ENCODE data around the gene EBF4. TPM values are rescaled to one million over a fixed set of nuclear protein-coding genes. Genes with fewer than 3 reads are reported as not detected.

The EBF4 gene
- polyA plus RNA-seq, 1 donor, result 12.2 TPM

GRCh38 chr20:2655331-2656116, 37.1 kb upstream of the EBF4 start:
- H3K4me1 ChIP-seq (ENCODE audit: control insufficient read depth, insufficient read depth, low read length), result peaks cover 13% of the 10 kb centered on the region

GRCh38 chr20:2656471-2657117, 36.0 kb upstream of the EBF4 start:
- H3K4me3 ChIP-seq (ENCODE audit: low read length), result no peak overlapping the region
- WGBS (ENCODE audit: insufficient coverage, low lambda C conversion rate), result 96% methylated on average over 5 of the region's 12 CpGs
- no peak for DNase-seq
- H3K9me3 ChIP-seq (ENCODE audit: control insufficient read depth, low read depth, low read length), result no peaks in the 10 kb centered on the region
- H3K27ac ChIP-seq (ENCODE audit: low read length), result no peak overlapping the region
- H3K27me3 ChIP-seq (ENCODE audit: control insufficient read depth, insufficient read depth, low read length), result no peaks in the 10 kb centered on the region
- H3K4me1 ChIP-seq (ENCODE audit: control insufficient read depth, insufficient read depth, low read length), result peaks cover 9% of the 10 kb centered on the region
- H3K36me3 ChIP-seq (ENCODE audit: control insufficient read depth, insufficient read depth, low read length), result peaks cover 77% of the 10 kb centered on the region

More at GRCh38 chr20:2655331-2656116, 37.1 kb upstream of the EBF4 start:
- DNase-seq, result no peak
- WGBS (ENCODE audit: insufficient coverage, low lambda C conversion rate), result no CpG with 5 or more reads among the region's 17 CpGs
- no peaks in the 10 kb centered on the region for H3K27me3 ChIP-seq (ENCODE audit: control insufficient read depth, insufficient read depth, low read length)
- no peaks in the 10 kb centered on the region for H3K9me3 ChIP-seq (ENCODE audit: control insufficient read depth, low read depth, low read length)
- H3K36me3 ChIP-seq (ENCODE audit: control insufficient read depth, insufficient read depth, low read length), result peaks cover 68% of the 10 kb centered on the region
- H3K4me3 ChIP-seq (ENCODE audit: low read length), result no peak overlapping the region
- H3K27ac ChIP-seq (ENCODE audit: low read length), result no peak overlapping the region

- peaks cover 83% of the 10 kb centered on the region for H3K36me3 ChIP-seq (ENCODE audit: control insufficient read depth, insufficient read depth, low read length)
- H3K27ac ChIP-seq (ENCODE audit: low read length), result no peak overlapping the region
- peaks cover 9% of the 10 kb centered on the region for H3K4me1 ChIP-seq (ENCODE audit: control insufficient read depth, insufficient read depth, low read length)
- no peaks in the 10 kb centered on the region for H3K27me3 ChIP-seq (ENCODE audit: control insufficient read depth, insufficient read depth, low read length)
- DNase-seq, result no peak
- 50% methylated on average over 2 of the region's 5 CpGs for WGBS (ENCODE audit: insufficient coverage, low lambda C conversion rate)
- H3K9me3 ChIP-seq (ENCODE audit: control insufficient read depth, low read depth, low read length), result no peaks in the 10 kb centered on the region
- no peak overlapping the region for H3K4me3 ChIP-seq (ENCODE audit: low read length)
Measured at GRCh38 chr20:2657241-2657640, 35.3 kb upstream of the EBF4 start.

- 100% methylated on average over 1 of the region's 5 CpGs for WGBS (ENCODE audit: insufficient coverage, low lambda C conversion rate)
Measured at GRCh38 chr20:2657674-2658073, 34.9 kb upstream of the EBF4 start.

GRCh38 chr20:2658414-2659354, 33.9 kb upstream of the EBF4 start:
- no peak overlapping the region for H3K4me3 ChIP-seq (ENCODE audit: low read length)
- DNase-seq, result no peak
- H3K9me3 ChIP-seq (ENCODE audit: control insufficient read depth, low read depth, low read length), result no peaks in the 10 kb centered on the region
- no peaks in the 10 kb centered on the region for H3K27me3 ChIP-seq (ENCODE audit: control insufficient read depth, insufficient read depth, low read length)
- H3K4me1 ChIP-seq (ENCODE audit: control insufficient read depth, insufficient read depth, low read length), result peaks cover 8% of the 10 kb centered on the region
- H3K27ac ChIP-seq (ENCODE audit: low read length), result no peak overlapping the region
- peaks cover 83% of the 10 kb centered on the region for H3K36me3 ChIP-seq (ENCODE audit: control insufficient read depth, insufficient read depth, low read length)
- WGBS (ENCODE audit: insufficient coverage, low lambda C conversion rate), result 87% methylated on average over 3 of the region's 13 CpGs

More at GRCh38 chr20:2657674-2658073, 34.9 kb upstream of the EBF4 start:
- peaks cover 9% of the 10 kb centered on the region for H3K4me1 ChIP-seq (ENCODE audit: control insufficient read depth, insufficient read depth, low read length)
- no peak overlapping the region for H3K27ac ChIP-seq (ENCODE audit: low read length)
- no peaks in the 10 kb centered on the region for H3K27me3 ChIP-seq (ENCODE audit: control insufficient read depth, insufficient read depth, low read length)
- H3K36me3 ChIP-seq (ENCODE audit: control insufficient read depth, insufficient read depth, low read length), result peaks cover 83% of the 10 kb centered on the region
- DNase-seq, result no peak
- H3K4me3 ChIP-seq (ENCODE audit: low read length), result no peak overlapping the region
- H3K9me3 ChIP-seq (ENCODE audit: control insufficient read depth, low read depth, low read length), result no peaks in the 10 kb centered on the region

- no peak overlapping the region for H3K27ac ChIP-seq (ENCODE audit: low read length)
- H3K4me1 ChIP-seq (ENCODE audit: control insufficient read depth, insufficient read depth, low read length), result no peaks in the 10 kb centered on the region
- H3K4me3 ChIP-seq (ENCODE audit: low read length), result no peak overlapping the region
- no peaks in the 10 kb centered on the region for H3K9me3 ChIP-seq (ENCODE audit: control insufficient read depth, low read depth, low read length)
- WGBS (ENCODE audit: insufficient coverage, low lambda C conversion rate), result no CpG with 5 or more reads among the region's 10 CpGs
- no peak for DNase-seq
- peaks cover 75% of the 10 kb centered on the region for H3K36me3 ChIP-seq (ENCODE audit: control insufficient read depth, insufficient read depth, low read length)
- H3K27me3 ChIP-seq (ENCODE audit: control insufficient read depth, insufficient read depth, low read length), result no peaks in the 10 kb centered on the region
Measured at GRCh38 chr20:2659547-2659946, 33.0 kb upstream of the EBF4 start.

- no CpG with 5 or more reads among the region's 13 CpGs for WGBS (ENCODE audit: insufficient coverage, low lambda C conversion rate)
- H3K4me1 ChIP-seq (ENCODE audit: control insufficient read depth, insufficient read depth, low read length), result no peaks in the 10 kb centered on the region
- no peaks in the 10 kb centered on the region for H3K9me3 ChIP-seq (ENCODE audit: control insufficient read depth, low read depth, low read length)
- H3K27me3 ChIP-seq (ENCODE audit: control insufficient read depth, insufficient read depth, low read length), result peaks cover 4% of the 10 kb centered on the region
- no peak overlapping the region for H3K27ac ChIP-seq (ENCODE audit: low read length)
- peaks cover 36% of the 10 kb centered on the region for H3K36me3 ChIP-seq (ENCODE audit: control insufficient read depth, insufficient read depth, low read length)
- no peak for DNase-seq
- peak overlapping the region; percentile 77 for H3K4me3 ChIP-seq (ENCODE audit: low read length)
Measured at GRCh38 chr20:2663364-2663886, 29.2 kb upstream of the EBF4 start.

- Histone ChIP-seq H3K27me3 (ENCODE audit: control insufficient read depth, insufficient read depth, low read length) (peaks cover 4% of the 10 kb centered on the region), H3K36me3 (ENCODE audit: control insufficient read depth, insufficient read depth, low read length) (peaks cover 29% of the 10 kb centered on the region), H3K4me1 (ENCODE audit: control insufficient read depth, insufficient read depth, low read length) (no peaks in the 10 kb centered on the region), H3K9me3 (ENCODE audit: control insufficient read depth, low read depth, low read length) (no peaks in the 10 kb centered on the region), H3K4me3 (ENCODE audit: low read length) (peak within 1 kb of the TSS; percentile 77), H3K27ac (ENCODE audit: low read length) (peak within 1 kb of the TSS; percentile 90)
- DNase-seq, result peak; percentile 92 to 94
- WGBS (ENCODE audit: insufficient coverage, low lambda C conversion rate), result no CpG with 5 or more reads among the region's 49 CpGs
Measured at GRCh38 chr20:2663887-2664719, 28.5 kb upstream of the EBF4 start, which contains the start of gene IDH3B. IDH3B (minus strand) TSS chr20:2664216; CDS start chr20:2664188, 28 bp downstream.

- no peak overlapping the region for H3K4me3 ChIP-seq (ENCODE audit: low read length)
- WGBS (ENCODE audit: insufficient coverage, low lambda C conversion rate), result no CpG with 5 or more reads among the region's 4 CpGs
- no peak overlapping the region for H3K27ac ChIP-seq (ENCODE audit: low read length)
- H3K9me3 ChIP-seq (ENCODE audit: control insufficient read depth, low read depth, low read length), result no peaks in the 10 kb centered on the region
- no peaks in the 10 kb centered on the region for H3K4me1 ChIP-seq (ENCODE audit: control insufficient read depth, insufficient read depth, low read length)
- H3K36me3 ChIP-seq (ENCODE audit: control insufficient read depth, insufficient read depth, low read length), result no peaks in the 10 kb centered on the region
- peaks cover 7% of the 10 kb centered on the region for H3K27me3 ChIP-seq (ENCODE audit: control insufficient read depth, insufficient read depth, low read length)
- DNase-seq, result no peak
Measured at GRCh38 chr20:2671977-2672376, 20.6 kb upstream of the EBF4 start.

Data from large intestine (tissue), 3 donors.